GM19452 (cell line): Measurements from ENCODE around the gene CNN2.

Experiments used
- ATAC-seq: cut with Tn5 transposase; IDR thresholded peaks from one replicate; pipeline ENCODE4 v1.9.1; 2021; ENCODE audit not compliant: unreplicated experiment

The CNN2 gene

GRCh38 chr19:1047696-1048147 is 21.3 kb downstream of the CNN2 start:
- no peak for ATAC-seq

- ATAC-seq, result no peak
These were observed 22.7 kb downstream of the CNN2 start for GRCh38 chr19:1049106-1049505.

- no peak for ATAC-seq
These were observed 23.4 kb downstream of the CNN2 start for GRCh38 chr19:1049800-1050199.

GRCh38 chr19:1050989-1051788 is 24.8 kb downstream of the CNN2 start:
- no peak for ATAC-seq

GRCh38 chr19:1051791-1052190 is 25.4 kb downstream of the CNN2 start:
- no peak for ATAC-seq

GRCh38 chr19:1052349-1052975 is 26.1 kb downstream of the CNN2 start:
- ATAC-seq, result no peak

- no peak for ATAC-seq
These were observed 27.0 kb downstream of the CNN2 start for GRCh38 chr19:1053176-1054101.

DNA sequence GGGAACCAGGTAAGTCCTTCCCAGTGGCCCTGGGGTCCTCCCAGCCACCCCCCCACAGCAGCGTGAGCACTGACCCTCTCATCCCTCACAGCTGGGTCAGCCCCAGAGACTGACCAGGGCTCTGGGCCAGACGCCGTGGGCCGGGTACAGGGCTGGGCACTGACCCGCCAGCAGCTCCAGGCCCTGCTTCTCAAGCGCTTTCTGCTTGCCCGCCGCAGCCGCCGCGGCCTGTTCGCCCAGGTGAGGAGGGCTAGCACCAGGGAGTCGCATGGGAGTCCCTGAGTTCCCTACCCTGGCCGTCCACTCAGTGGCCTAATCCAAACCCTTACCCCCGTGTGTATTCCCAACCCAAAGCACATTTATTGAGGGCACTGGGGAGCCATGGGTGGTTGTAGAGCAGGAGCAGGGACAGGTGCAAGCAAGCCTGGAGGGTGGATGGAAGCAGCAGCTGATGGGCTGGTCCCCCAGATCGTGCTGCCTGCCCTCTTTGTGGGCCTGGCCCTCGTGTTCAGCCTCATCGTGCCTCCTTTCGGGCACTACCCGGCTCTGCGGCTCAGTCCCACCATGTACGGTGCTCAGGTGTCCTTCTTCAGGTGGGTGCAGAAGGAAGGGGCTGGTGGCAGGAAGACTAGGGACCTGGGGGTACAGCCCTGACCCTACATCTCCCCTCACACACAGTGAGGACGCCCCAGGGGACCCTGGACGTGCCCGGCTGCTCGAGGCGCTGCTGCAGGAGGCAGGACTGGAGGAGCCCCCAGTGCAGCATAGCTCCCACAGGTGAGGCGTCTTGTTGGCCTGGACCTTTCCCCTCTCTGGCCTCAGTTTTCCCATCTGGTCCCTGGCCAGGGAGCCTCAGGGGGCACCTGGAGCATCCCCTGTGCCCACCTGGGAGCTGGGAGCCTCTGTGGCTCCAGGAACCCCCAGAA is 28.0 kb downstream of the CNN2 start:
- no peak for ATAC-seq

DNA sequence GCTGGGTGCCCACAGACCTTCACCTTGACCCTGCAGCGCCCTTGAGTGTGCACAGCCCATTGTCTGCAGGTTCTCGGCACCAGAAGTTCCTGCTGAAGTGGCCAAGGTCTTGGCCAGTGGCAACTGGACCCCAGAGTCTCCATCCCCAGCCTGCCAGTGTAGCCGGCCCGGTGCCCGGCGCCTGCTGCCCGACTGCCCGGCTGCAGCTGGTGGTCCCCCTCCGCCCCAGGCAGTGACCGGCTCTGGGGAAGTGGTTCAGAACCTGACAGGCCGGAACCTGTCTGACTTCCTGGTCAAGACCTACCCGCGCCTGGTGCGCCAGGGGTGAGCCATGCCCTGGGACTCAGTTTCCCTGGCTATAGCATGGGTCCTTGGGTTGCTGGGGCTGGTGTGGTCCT is 28.6 kb downstream of the CNN2 start:
- ATAC-seq, result no peak

- ATAC-seq, result no peak
These were observed 29.6 kb downstream of the CNN2 start for GRCh38 chr19:1055886-1056620.

DNA sequence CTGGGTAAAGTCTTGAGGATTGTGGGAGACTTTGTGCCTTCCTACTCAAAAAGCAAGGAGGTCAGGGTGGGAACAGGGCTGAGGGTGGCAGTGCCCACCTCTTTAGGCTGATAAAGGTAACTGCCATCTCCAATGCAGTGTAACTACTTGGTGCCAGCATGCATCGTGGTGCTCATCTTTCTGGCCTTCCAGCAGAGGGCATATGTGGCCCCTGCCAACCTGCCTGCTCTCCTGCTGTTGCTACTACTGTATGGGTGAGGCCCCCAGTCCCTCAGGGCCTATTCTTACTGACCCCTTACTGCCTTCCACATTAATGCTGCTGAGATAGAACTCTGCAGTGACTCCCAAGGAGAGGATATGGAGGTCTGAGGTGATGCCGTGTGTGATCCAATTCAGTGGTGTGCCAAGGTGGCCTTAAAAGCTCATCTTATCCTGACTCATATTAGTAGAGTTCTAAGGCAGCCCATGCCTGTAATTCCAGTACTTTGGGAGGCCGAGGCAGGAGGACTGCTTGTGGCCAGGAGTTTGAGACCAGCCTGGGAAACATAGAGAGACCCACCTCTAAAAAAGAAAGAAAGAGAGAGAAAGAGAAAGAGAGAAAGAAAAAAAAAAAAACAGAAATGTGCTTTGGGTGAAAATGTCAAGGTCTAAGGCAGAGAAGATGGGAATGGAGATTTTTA is 30.9 kb downstream of the CNN2 start:
- no peak for ATAC-seq

DNA sequence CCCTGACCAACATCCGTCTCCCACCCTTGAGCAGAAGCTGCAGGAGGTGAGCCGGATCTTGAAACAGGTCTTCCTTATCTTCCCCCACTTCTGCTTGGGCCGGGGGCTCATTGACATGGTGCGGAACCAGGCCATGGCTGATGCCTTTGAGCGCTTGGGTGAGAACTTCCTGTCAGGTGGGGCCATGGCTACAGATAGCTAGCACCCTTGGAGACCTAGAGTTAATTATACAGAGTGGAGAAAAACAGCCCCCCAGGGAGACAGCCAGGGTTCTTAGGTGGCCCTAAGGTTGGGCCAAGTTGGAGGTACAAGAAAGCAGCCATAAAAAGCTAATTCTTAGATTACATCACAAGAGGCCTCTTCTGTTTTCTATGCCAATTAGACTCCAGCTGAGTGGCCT is 31.7 kb downstream of the CNN2 start:
- no peak for ATAC-seq

DNA sequence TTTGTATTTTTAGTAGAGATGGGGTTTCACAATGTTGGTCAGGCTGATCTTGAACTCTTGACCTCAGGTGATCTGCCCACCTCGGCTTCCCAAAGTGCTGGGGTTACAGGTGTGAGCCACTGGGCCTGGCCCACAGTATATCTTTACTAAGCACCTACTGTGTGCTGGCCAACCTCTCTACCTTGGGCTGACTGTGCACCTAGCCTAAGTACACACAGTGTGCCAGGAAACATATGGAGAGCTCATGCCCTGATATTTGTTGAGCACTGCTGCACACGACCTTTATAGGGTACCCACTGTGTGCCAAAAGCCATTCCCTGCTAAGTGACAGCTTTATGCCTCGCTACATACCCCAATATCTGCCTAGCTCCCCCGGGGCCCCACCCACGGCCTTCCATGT is 34.3 kb downstream of the CNN2 start:
- no peak for ATAC-seq

- no peak for ATAC-seq
These were observed 35.6 kb downstream of the CNN2 start for GRCh38 chr19:1061987-1062386.

- ATAC-seq, result no peak
These were observed 36.1 kb downstream of the CNN2 start for GRCh38 chr19:1062387-1063029.

- no peak for ATAC-seq
These were observed 36.9 kb downstream of the CNN2 start for GRCh38 chr19:1063030-1063908.

GRCh38 chr19:1063909-1064660 is 37.7 kb downstream of the CNN2 start:
- ATAC-seq, result no peak
